Ramos (cell line): ENCODE results near the gene ENKD1.

Experiments used
- in situ Hi-C: fragments of 300-500 bp; cut with MboI; formaldehyde crosslinking; loops from one replicate; pipeline ENCODE4 v1.14.3; 2022; ENCODE audit warnings: low sequenced_read_pairs; ENCODE audit not compliant: unreplicated experiment

ENKD1 gene

GRCh38 chr16:67665598-67665997 is 952 bp downstream of the ENKD1 start:
- in situ Hi-C loops: no loop called here

GRCh38 chr16:67664871-67665270 is 1.7 kb downstream of the ENKD1 start:
- in situ Hi-C loops: no loop called here

- in situ Hi-C loops: no loop called here
Measured at GRCh38 chr16:67664258-67664657, 2.3 kb downstream of the ENKD1 start.

GRCh38 chr16:67663877-67664222 is 2.7 kb downstream of the ENKD1 start:
- in situ Hi-C loops: no loop called here

- in situ Hi-C loops: no loop called here
Measured at GRCh38 chr16:67663151-67663876, 3.2 kb downstream of the ENKD1 start.

GRCh38 chr16:67662653-67663010 is 3.9 kb downstream of the ENKD1 start:
- in situ Hi-C loops: no loop called here

GRCh38 chr16:67661886-67662652 is 4.5 kb downstream of the ENKD1 start:
- in situ Hi-C loops: no loop called here

GRCh38 chr16:67661101-67661761 is 5.3 kb downstream of the ENKD1 start:
- in situ Hi-C loops: no loop called here

- in situ Hi-C loops: no loop called here
Measured at GRCh38 chr16:67660564-67661028, 6.0 kb downstream of the ENKD1 start, which contains the start of gene PARD6A. PARD6A (plus strand) TSS chr16:67660960; CDS start chr16:67661039, 79 bp downstream.

- in situ Hi-C loops: no loop called here
Measured at GRCh38 chr16:67659675-67660563, 6.6 kb downstream of the ENKD1 start, which contains the start of gene ACD. ACD (minus strand) TSS chr16:67660260; CDS start chr16:67660220, 40 bp downstream.

GRCh38 chr16:67658849-67659674 is 7.5 kb downstream of the ENKD1 start:
- in situ Hi-C loops: no loop called here

- in situ Hi-C loops: no loop called here
Measured at GRCh38 chr16:67657751-67658518, 8.6 kb downstream of the ENKD1 start.

GRCh38 chr16:67657017-67657608 is 9.4 kb downstream of the ENKD1 start:
- in situ Hi-C loops: no loop called here

GRCh38 chr16:67656344-67657016 is 10.1 kb downstream of the ENKD1 start:
- in situ Hi-C loops: no loop called here

- in situ Hi-C loops: no loop called here
Measured at GRCh38 chr16:67655363-67655762, 11.2 kb downstream of the ENKD1 start.

- in situ Hi-C loops: no loop called here
Measured at GRCh38 chr16:67654403-67654911, 12.1 kb downstream of the ENKD1 start.

- in situ Hi-C loops: no loop called here
Measured at GRCh38 chr16:67653789-67654402, 12.7 kb downstream of the ENKD1 start.
